ENCODE measurements around the gene ORM2. TPM values are rescaled to one million over a fixed set of nuclear protein-coding genes. Genes with fewer than 3 reads are reported as not detected.

ORM2 gene
- total RNA-seq, 1 experiment from 2014 or later = not detected

- peak; percentile 99 for DNase-seq (ENCODE audit: low read depth)
These were observed 19.3 kb downstream of the ORM2 start for GRCh38 chr9:114348906-114349482.

GRCh38 chr9:114349713-114350480, 20.2 kb downstream of the ORM2 start:
- DNase-seq (ENCODE audit: low read depth) = no peak

DNA sequence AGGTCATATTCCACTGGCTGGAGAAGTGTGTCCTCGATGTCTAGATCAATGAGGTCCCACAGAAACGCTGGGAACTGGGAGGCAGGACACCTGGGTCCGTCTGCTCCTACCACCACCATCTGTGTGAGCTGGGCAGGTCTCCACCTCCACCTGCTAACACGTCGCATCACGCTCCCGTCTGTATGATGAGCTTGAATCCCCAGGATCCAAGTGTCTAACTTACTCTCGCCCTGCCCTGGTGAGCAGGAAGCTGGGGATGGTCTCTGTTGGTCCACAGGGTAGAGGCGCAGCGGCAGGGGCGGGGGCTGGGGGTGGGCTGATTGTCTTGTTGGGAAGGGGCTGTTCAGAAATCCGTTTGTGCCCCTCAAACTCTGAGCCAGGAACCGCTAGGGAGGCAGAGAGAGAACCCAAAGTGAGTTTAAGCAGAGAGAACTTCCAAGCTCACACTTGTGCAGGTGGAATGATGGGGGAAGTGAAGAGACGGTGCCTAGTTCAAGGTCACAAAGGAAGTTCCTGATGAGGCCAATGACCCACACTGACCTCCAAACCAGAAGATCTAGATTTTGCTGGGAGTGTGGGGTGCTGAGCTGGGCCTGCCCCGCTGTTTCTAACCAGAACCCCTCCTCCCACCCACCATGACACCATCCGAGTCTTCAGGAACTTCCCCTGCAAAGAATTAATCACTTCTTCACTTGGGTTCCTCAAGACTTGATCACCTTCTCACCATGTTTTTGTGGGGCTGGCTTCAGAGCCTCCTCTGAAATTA, 21.1 kb downstream of the ORM2 start:
- no peak for DNase-seq (ENCODE audit: low read depth)

DNA sequence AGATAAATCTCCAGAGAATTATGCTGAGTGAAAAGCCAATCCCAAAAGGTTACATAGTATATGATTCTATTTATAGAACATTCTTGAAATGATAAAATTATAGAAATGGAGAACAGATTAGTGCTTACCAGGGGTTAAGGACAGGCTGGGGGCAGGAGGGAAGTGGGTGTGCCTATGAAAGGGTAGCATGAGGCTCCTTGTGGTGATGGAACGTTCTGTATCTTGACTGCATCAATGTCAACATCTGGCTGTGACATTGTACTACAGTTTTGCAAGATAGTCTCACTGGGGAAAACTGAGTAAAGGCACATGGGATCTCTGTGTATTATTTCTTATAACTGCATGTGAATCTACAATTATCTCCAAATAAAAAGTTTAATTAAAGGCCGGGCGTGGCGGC, 22.3 kb downstream of the ORM2 start:
- DNase-seq (ENCODE audit: low read depth) = no peak

- no peak for DNase-seq (ENCODE audit: low read depth)
These were observed 26.2 kb downstream of the ORM2 start for GRCh38 chr9:114355821-114356220.

DNA sequence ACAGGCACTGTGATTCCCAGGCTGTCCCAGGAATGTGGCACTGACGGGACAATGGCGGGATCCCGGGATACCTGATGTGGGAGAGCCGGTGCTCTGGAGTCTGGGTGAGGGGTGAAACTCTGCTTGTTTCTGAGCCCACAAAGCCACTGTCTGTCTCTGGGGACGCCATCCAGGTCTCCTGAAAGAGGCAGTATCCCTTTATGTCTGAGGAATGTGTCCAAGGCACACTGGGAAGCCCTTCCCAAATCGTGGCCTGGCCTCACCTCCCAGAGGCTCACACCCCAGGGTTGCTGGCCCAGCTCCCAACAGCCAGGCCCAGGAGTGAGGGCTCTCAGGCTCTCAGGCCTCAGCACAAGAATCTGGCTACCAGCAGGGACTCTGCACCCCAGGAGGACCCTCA, 27.1 kb downstream of the ORM2 start:
- DNase-seq (ENCODE audit: low read depth) = no peak

GRCh38 chr9:114357360-114357759, 27.7 kb downstream of the ORM2 start:
- DNase-seq (ENCODE audit: low read depth) = no peak

- DNase-seq (ENCODE audit: low read depth) = no peak
These were observed 28.3 kb downstream of the ORM2 start for GRCh38 chr9:114357911-114358328.

DNA sequence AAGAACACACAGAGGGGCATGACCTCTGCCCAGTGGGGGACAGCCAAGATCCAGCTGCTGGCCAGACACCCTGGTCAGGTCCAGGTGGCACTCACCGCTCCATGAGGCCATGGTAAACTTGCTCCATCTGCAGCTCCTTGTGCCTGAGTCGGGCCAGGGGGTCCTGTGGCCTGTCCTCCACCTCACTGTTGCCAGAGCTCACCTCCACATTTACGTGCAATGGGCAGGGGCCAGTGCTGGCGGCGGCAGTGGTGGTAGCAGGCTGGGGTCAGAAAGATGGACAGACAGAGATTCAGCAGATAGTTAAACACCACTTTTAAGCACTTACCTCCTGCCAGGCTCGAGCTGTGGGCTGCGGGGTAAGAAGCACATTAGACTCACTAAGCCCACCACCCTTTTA, 30.1 kb downstream of the ORM2 start:
- DNase-seq (ENCODE audit: low read depth) = no peak

DNA sequence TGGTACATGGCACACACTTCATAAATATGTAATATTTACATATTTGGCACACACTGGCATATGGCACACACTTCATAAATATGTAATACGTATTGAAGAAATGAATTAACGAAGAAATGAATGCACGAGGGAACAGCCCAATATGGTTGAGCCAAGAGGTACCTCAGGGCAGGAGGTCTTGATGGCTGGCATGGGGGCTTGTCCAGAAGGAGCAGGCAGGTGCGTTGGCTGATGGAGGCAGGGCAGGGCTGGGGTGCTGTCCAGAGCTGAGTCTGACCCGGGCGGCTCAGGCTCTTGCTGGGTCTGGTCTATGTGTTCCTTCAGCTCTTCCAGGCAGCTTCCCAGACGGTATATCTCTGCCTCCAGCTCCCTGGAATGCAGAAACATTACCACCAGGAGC, 31.9 kb downstream of the ORM2 start:
- no peak for DNase-seq (ENCODE audit: low read depth)

DNA sequence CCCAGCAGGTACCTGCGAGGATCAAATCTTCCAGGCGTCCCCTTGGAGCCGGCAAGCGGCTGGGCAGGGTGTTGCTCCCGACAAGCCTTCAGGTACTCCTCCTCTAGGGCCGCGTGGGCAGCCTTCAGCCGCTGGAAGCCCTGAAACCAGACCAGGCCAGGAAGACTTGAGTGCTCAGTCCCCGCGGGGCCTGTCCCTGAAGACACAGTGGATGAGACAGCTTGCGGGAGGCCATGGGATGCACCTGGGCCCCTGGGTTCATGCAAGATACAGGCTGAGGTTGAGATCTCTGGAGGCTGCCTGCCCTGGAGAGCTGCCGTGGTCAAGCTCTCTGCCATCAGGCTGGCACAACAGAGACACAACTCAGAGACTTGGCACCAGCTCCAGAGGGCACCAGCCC, 32.7 kb downstream of the ORM2 start:
- DNase-seq (ENCODE audit: low read depth) = no peak

DNA sequence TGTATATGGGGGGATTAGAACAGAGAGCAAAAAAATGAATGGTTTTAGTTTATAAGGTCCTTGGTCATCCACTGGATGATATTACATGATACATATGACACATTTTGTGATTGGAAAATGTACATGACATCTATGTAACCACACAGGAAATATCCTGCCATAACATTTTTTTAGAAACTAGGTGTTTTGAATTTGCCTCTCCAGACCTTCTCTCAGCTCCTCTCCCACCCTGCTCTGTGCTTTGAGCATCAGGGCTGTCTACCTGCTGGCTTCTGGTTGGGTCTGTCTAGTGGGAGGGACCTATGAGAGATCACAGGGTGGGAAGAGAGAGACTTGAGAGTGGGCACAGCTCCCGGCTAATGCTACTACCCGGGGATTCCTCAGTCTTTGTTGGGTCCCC, 33.8 kb downstream of the ORM2 start:
- DNase-seq (ENCODE audit: low read depth) = no peak

- DNase-seq (ENCODE audit: low read depth) = peak; percentile 82
These were observed 34.7 kb downstream of the ORM2 start for GRCh38 chr9:114364134-114365041.

DNA sequence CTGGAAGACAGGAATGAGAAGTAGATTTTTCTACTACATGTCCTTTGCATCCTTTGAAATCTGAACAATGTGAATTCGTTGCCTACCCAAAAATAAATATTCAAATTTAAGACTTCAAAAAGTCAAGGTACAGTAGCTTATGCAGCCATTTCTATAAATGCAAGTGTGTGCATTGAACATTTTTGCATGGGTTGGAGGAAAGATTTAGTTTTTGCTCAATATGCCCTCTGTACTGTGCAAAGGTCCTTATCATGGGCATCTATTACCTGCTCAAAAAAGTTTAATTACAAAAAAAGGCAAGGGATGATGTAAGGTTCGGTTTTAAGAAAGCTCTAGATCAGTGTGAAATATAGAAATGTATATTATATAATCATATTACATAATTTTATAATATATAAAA, 35.5 kb downstream of the ORM2 start:
- no peak for DNase-seq (ENCODE audit: low read depth)

GRCh38 chr9:114366334-114367128, 36.9 kb downstream of the ORM2 start:
- DNase-seq (ENCODE audit: low read depth) = peak; percentile 83

GRCh38 chr9:114367366-114367765, 37.7 kb downstream of the ORM2 start:
- DNase-seq (ENCODE audit: low read depth) = no peak

DNA sequence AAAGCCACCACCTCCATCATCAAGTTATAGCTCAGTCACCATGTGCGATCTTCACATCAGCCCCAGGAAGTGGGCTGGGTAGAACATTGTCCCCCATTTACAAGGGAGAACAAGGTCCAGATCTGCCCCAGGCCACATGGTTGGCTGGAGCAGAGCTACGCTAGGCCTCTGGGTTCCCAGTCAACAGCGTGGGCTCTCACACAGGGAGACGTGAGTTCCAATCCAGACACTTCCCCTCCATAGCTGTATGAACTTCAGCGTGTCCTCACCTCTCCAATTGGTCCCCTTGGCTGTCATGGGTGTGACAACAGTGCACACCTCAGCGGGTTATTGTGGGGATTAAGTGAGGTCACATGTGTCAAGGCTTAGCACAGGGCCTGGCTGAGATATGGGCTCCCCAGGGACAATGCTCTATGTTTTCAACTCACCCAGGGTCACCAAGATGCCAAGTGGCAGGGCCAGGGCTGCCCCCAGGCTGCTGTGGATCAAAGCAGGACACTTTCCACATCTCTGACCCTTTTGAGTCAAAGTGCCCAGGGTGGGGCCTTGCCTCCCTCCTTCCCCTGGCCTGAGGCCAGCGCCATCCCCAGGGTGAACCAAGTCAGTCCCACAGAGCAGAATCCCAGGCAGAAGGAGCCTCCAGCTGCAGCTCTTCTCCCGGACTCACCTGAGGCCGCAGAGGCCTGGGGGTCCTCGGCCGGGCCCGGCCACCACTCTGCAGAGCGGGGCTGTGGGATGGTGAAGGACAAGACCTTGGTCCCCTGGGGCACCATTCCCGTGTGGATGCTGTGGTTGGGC, 38.3 kb downstream of the ORM2 start:
- no peak for DNase-seq (ENCODE audit: low read depth)

GRCh38 chr9:114369216-114370130, 39.8 kb downstream of the ORM2 start:
- no peak for DNase-seq (ENCODE audit: low read depth)

All from Daoy (cell line).